HepG2 (cell line): ENCODE data around the gene CHST6. TPM values are rescaled to one million over a fixed set of nuclear protein-coding genes. Genes with fewer than 3 reads are reported as not detected.

Source experiments
- ARID3A ChIP-seq: IDR thresholded peaks from 2 replicates; pipeline ENCODE4 v1.6.1; 2012; ENCODE audit warnings: low read depth, low read length, improper control_type of control experiment
- ARNT ChIP-seq: fragments of 450-650 bp; IDR thresholded peaks from 2 replicates; pipeline ENCODE4 v1.6.1; 2017
- BCL6 ChIP-seq: IDR thresholded peaks from 2 replicates; pipeline ENCODE4 v1.6.1; 2016; ENCODE audit warnings: missing genetic modification reagents, missing compliant biosample characterization
- CBFB ChIP-seq: sonication (generic); formaldehyde crosslinking; IDR thresholded peaks from 2 replicates; pipeline ENCODE4 v1.4.0; 2020; ENCODE audit warnings: missing genetic modification reagents
- CCDC6 ChIP-seq: sonication (generic); formaldehyde crosslinking; IDR thresholded peaks from 2 replicates; pipeline ENCODE4 v1.8.1; 2022; ENCODE audit warnings: mild to moderate bottlenecking, missing genetic modification reagents, moderate library complexity
- CENPT ChIP-seq: sonication (generic); formaldehyde crosslinking; IDR thresholded peaks from 2 replicates; pipeline ENCODE4 v1.8.0; 2022; ENCODE audit warnings: low read depth, mild to moderate bottlenecking, moderate library complexity, missing genetic modification reagents
- ELK4 ChIP-seq: sonication (generic); formaldehyde crosslinking; IDR thresholded peaks from 2 replicates; pipeline ENCODE4 v1.9.0; 2021; ENCODE audit warnings: missing genetic modification reagents, borderline replicate concordance
- MATR3 ChIP-seq: sonication (generic); formaldehyde crosslinking; IDR thresholded peaks from 2 replicates; pipeline ENCODE4 v1.4.0; 2020; ENCODE audit warnings: missing genetic modification reagents
- MED13 ChIP-seq: sonication (generic); formaldehyde crosslinking; IDR thresholded peaks from 2 replicates; pipeline ENCODE4 v1.5.0; 2020; ENCODE audit warnings: missing genetic modification reagents
- NCOA2 ChIP-seq: sonication (generic); formaldehyde crosslinking; IDR thresholded peaks from 2 replicates; pipeline ENCODE4 v1.8.0; 2022; ENCODE audit warnings: inconsistent platforms
- NFKBIZ ChIP-seq: IDR thresholded peaks from 2 replicates; pipeline ENCODE4 v1.6.1; 2018; ENCODE audit warnings: missing genetic modification reagents, missing compliant biosample characterization
- NR2C2 ChIP-seq: sonication (generic); formaldehyde crosslinking; IDR thresholded peaks from 2 replicates; pipeline ENCODE4 v1.4.0; 2020; ENCODE audit warnings: missing genetic modification reagents, mild to moderate bottlenecking, moderate library complexity, borderline replicate concordance
- PATZ1 ChIP-seq: sonication (generic); formaldehyde crosslinking; IDR thresholded peaks from 2 replicates; pipeline ENCODE4 v1.4.0; 2020; ENCODE audit warnings: missing genetic modification reagents
- PRPF4 ChIP-seq: fragments of 200-400 bp; formaldehyde crosslinking; IDR thresholded peaks from 2 replicates; pipeline ENCODE4 v1.6.1; 2016; ENCODE audit warnings: low read length, low read depth; ENCODE audit not compliant: poor library complexity, severe bottlenecking
- REPIN1 ChIP-seq: sonication (generic); formaldehyde crosslinking; IDR thresholded peaks from 2 replicates; pipeline ENCODE4 v1.8.0; 2022; ENCODE audit warnings: missing genetic modification reagents, low read depth, mild to moderate bottlenecking, borderline replicate concordance
- XRCC5 ChIP-seq: fragments of 200-400 bp; formaldehyde crosslinking; optimal IDR thresholded peaks from 2 replicates; pipeline ENCODE3; 2017; ENCODE audit warnings: mild to moderate bottlenecking, low read length
- ZBTB43 ChIP-seq: sonication (generic); formaldehyde crosslinking; conservative IDR thresholded peaks from 2 replicates; pipeline ENCODE4 v1.4.0; 2020; ENCODE audit warnings: missing genetic modification reagents
- ZBTB7A ChIP-seq: sonication (generic); formaldehyde crosslinking; IDR thresholded peaks from 2 replicates; pipeline ENCODE4 v1.8.0; 2022; ENCODE audit warnings: mild to moderate bottlenecking, missing genetic modification reagents
- ZNF101 ChIP-seq: sonication (generic); formaldehyde crosslinking; IDR thresholded peaks from 2 replicates; pipeline ENCODE4 v1.4.0; 2020; ENCODE audit warnings: mild to moderate bottlenecking, low read depth, missing genetic modification reagents, borderline replicate concordance
- ZNF329 ChIP-seq: sonication (generic); formaldehyde crosslinking; IDR thresholded peaks from 2 replicates; pipeline ENCODE4 v1.9.0; 2021; ENCODE audit warnings: low read depth, mild to moderate bottlenecking, missing genetic modification reagents
- ZNF430 ChIP-seq: sonication (generic); formaldehyde crosslinking; IDR thresholded peaks from 2 replicates; pipeline ENCODE4 v1.9.0; 2021; ENCODE audit warnings: mild to moderate bottlenecking, missing genetic modification reagents
- ZNF503 ChIP-seq: sonication (generic); formaldehyde crosslinking; IDR thresholded peaks from 2 replicates; pipeline ENCODE4 v1.4.0; 2020; ENCODE audit warnings: missing genetic modification reagents
- ZSCAN22 ChIP-seq: sonication (generic); formaldehyde crosslinking; IDR thresholded peaks from 2 replicates; pipeline ENCODE4 v1.4.0; 2020; ENCODE audit warnings: mild to moderate bottlenecking, missing genetic modification reagents
- ZSCAN29 ChIP-seq: sonication (generic); formaldehyde crosslinking; conservative IDR thresholded peaks from 2 replicates; pipeline ENCODE4 v1.4.0; 2020; ENCODE audit warnings: mild to moderate bottlenecking, missing genetic modification reagents
- polyA plus RNA-seq, 8 experiments: library from polyadenylated mRNA; depleted of rRNA in 3 of 8; stranded (reverse) in 7 of 8; unstranded in 1 of 8; fragments of >200 nt; fragmentation: Illumina TruSeq in 4 of 8; extraction: Trizol in 4 of 8; gene quantifications; 2 replicates each; pipeline versions ENCODE4 v1.2.1 to v1.2.3, GENCODE V29; 2011 to 2016; ENCODE audit warnings: low read depth in 4 of 8, missing spikeins in 1 of 8, mixed read lengths in 1 of 8; ENCODE audit not compliant: insufficient read depth in 1 of 8
- total RNA-seq, 5 experiments: library from RNA; depleted of rRNA; stranded (reverse); fragments of >200 nt; fragmentation: Illumina TruSeq; extraction: Trizol; gene quantifications; 2 replicates each; pipeline ENCODE4 v1.2.3, GENCODE V29; 2016; ENCODE audit warnings: low read depth in 1 of 5

Gene CHST6
- total and polyA plus RNA-seq, 2 of the 13 experiments (the other 11 are each of a cell fraction or from before 2014, with no cell fraction given) = 0.18 to 0.91 TPM

GRCh38 chr16:75495076-75495674 is at the start of gene CHST6 (continued):
- no peak for TF ChIP-seq ZBTB7A (CRISPR knock-in tag)
- TF ChIP-seq ARNT = no peak
- TF ChIP-seq ZSCAN22 (CRISPR knock-in tag) = no peak
- TF ChIP-seq ZSCAN29 (CRISPR knock-in tag) = no peak
- peak; percentile 82 for TF ChIP-seq PATZ1 (CRISPR knock-in tag)
- TF ChIP-seq ZNF503 (CRISPR knock-in tag) = 0 out of 2 replicates have a peak, but pooled peaks have one; percentile 33
- TF ChIP-seq ELK4 (CRISPR knock-in tag) = no peak
- no peak for TF ChIP-seq NCOA2 (CRISPR knock-in tag)
- peak; percentile 44; the same call in 1 of the 2 replicates for TF ChIP-seq ZNF430 (CRISPR knock-in tag)
- TF ChIP-seq CENPT (CRISPR knock-in tag) = no peak
- no peak for TF ChIP-seq ARID3A
- peak; percentile 59 for TF ChIP-seq CCDC6
- no peak for TF ChIP-seq PRPF4
- no peak for TF ChIP-seq MED13
- no peak for TF ChIP-seq NFKBIZ
- TF ChIP-seq BCL6 (CRISPR knock-in tag) = no peak
- TF ChIP-seq ZNF101 = no peak
- no peak for TF ChIP-seq NR2C2 (CRISPR knock-in tag)
- TF ChIP-seq ZBTB43 (CRISPR knock-in tag) = 0 out of 2 replicates have a peak, but pooled peaks have one; percentile 27
- TF ChIP-seq REPIN1 (CRISPR knock-in tag) = no peak
- no peak for TF ChIP-seq XRCC5
- TF ChIP-seq MATR3 (CRISPR knock-in tag) = no peak
- no peak for TF ChIP-seq CBFB
- TF ChIP-seq ZNF329 (CRISPR knock-in tag) = no peak
